ENCODE measurements around the gene CTNND2.

GRCh38 chr5:11009576-11009975 lies 894.7 kb downstream of the CTNND2 start:
- TF ChIP-seq CTCF (IDR thresholded peaks at IDR 0.05; ENCODE audit: low read depth, low read length, poor library complexity, severe bottlenecking) (no peak), EZH2phosphoT487 (IDR thresholded peaks at IDR 0.05; ENCODE audit: borderline replicate concordance, low read length) (no peak)

Data from DOHH2 (cell line).